DMS 273 (cell line): ENCODE data around the gene INSYN2A.

Source experiments
- DNase-seq: peaks from one replicate; lab custom pipeline; 2025; ENCODE audit not compliant: unreplicated experiment; lab: John Stamatoyannopoulos, UW

INSYN2A gene

GRCh38 chr10:127196282-127197153 is at the start of gene INSYN2A:
Gene INSYN2A, minus strand, starts transcription at chr10:127196591. Its CDS starts 20,196 bp downstream, at chr10:127176395.
- DNase-seq = peak; percentile 77

GRCh38 chr10:127245456-127245855 is 49.1 kb upstream of the INSYN2A start:
- DNase-seq = peak; percentile 11

GRCh38 chr10:127243490-127244272 is 47.3 kb upstream of the INSYN2A start:
- DNase-seq = peak; percentile 78

GRCh38 chr10:127242914-127243313 is 46.5 kb upstream of the INSYN2A start:
- DNase-seq = no peak

GRCh38 chr10:127236266-127236665 is 39.9 kb upstream of the INSYN2A start:
- no peak for DNase-seq

- no peak for DNase-seq
Observed at GRCh38 chr10:127234306-127234800, 38.0 kb upstream of the INSYN2A start.

GRCh38 chr10:127228195-127228787 is 31.9 kb upstream of the INSYN2A start:
- peak; percentile 15 for DNase-seq

- peak; percentile 19 for DNase-seq
Observed at GRCh38 chr10:127227663-127228062, 31.3 kb upstream of the INSYN2A start.

- no peak for DNase-seq
Observed at GRCh38 chr10:127227027-127227426, 30.6 kb upstream of the INSYN2A start.

- DNase-seq = no peak
Observed at GRCh38 chr10:127221281-127221680, 24.9 kb upstream of the INSYN2A start.

GRCh38 chr10:127218658-127219057 is 22.3 kb upstream of the INSYN2A start:
- no peak for DNase-seq

- DNase-seq = peak; percentile 34
Observed at GRCh38 chr10:127216786-127217185, 20.4 kb upstream of the INSYN2A start.

- DNase-seq = peak; percentile 19
Observed at GRCh38 chr10:127216274-127216673, 19.9 kb upstream of the INSYN2A start.

- DNase-seq = peak; percentile 16
Observed at GRCh38 chr10:127215866-127216265, 19.5 kb upstream of the INSYN2A start.

- no peak for DNase-seq
Observed at GRCh38 chr10:127210936-127211466, 14.6 kb upstream of the INSYN2A start.

GRCh38 chr10:127207081-127207480 is 10.7 kb upstream of the INSYN2A start:
- DNase-seq = no peak

GRCh38 chr10:127203067-127203466 is 6.7 kb upstream of the INSYN2A start:
- no peak for DNase-seq

GRCh38 chr10:127200646-127201045 is 4.3 kb upstream of the INSYN2A start:
- no peak for DNase-seq

GRCh38 chr10:127198721-127199120 is 2.3 kb upstream of the INSYN2A start:
- no peak for DNase-seq

- peak; percentile 39 for DNase-seq
Observed at GRCh38 chr10:127198307-127198706, 1.9 kb upstream of the INSYN2A start.

GRCh38 chr10:127197154-127197432 is 702 bp upstream of the INSYN2A start:
- DNase-seq = no peak
